ENCODE results near the gene CYP1A1.

The CYP1A1 gene

GRCh38 chr15:74723754-74724334 lies 1.5 kb downstream of the CYP1A1 start:
- Histone ChIP-seq H3K4me3 (ENCODE audit: low read depth, low read length) (no peak overlapping the region), H3K27me3 (ENCODE audit: control insufficient read depth, insufficient read depth, low read length) (peaks cover 49% of the 10 kb centered on the region), H3K9me3 (ENCODE audit: control insufficient read depth, insufficient read depth, low read depth, low read length) (peaks cover 5% of the 10 kb centered on the region; the same call in 1 of the 2 replicates), H3K4me1 (ENCODE audit: control insufficient read depth, insufficient read depth, low read length) (peaks cover 12% of the 10 kb centered on the region; the same call in 1 of the 2 replicates), H3K36me3 (ENCODE audit: control insufficient read depth, insufficient read depth, low read length) (no peaks in the 10 kb centered on the region), H3K9ac (ENCODE audit: low read length) (no peak overlapping the region), H3K27ac (ENCODE audit: low read depth, low read length) (no peak overlapping the region)

- Histone ChIP-seq H3K36me3 (ENCODE audit: control insufficient read depth, insufficient read depth, low read length) (no peaks in the 10 kb centered on the region), H3K9ac (ENCODE audit: low read length) (no peak overlapping the region), H3K27me3 (ENCODE audit: control insufficient read depth, insufficient read depth, low read length) (peaks cover 49% of the 10 kb centered on the region), H3K9me3 (ENCODE audit: control insufficient read depth, insufficient read depth, low read depth, low read length) (peaks cover 5% of the 10 kb centered on the region; the same call in 1 of the 2 replicates), H3K27ac (ENCODE audit: low read depth, low read length) (no peak overlapping the region), H3K4me3 (ENCODE audit: low read depth, low read length) (no peak overlapping the region), H3K4me1 (ENCODE audit: control insufficient read depth, insufficient read depth, low read length) (peaks cover 12% of the 10 kb centered on the region; the same call in 1 of the 2 replicates)
Observed at GRCh38 chr15:74723187-74723586, 2.1 kb downstream of the CYP1A1 start.

- H3K27ac ChIP-seq (ENCODE audit: low read depth, low read length): no peak overlapping the region
- peaks cover 46% of the 10 kb centered on the region for H3K27me3 ChIP-seq (ENCODE audit: control insufficient read depth, insufficient read depth, low read length)
- no peak overlapping the region for H3K9ac ChIP-seq (ENCODE audit: low read length)
- H3K9me3 ChIP-seq (ENCODE audit: control insufficient read depth, insufficient read depth, low read depth, low read length): no peaks in the 10 kb centered on the region
- no peaks in the 10 kb centered on the region for H3K36me3 ChIP-seq (ENCODE audit: control insufficient read depth, insufficient read depth, low read length)
- H3K4me3 ChIP-seq (ENCODE audit: low read depth, low read length): no peak overlapping the region
- H3K4me1 ChIP-seq (ENCODE audit: control insufficient read depth, insufficient read depth, low read length): peaks cover 12% of the 10 kb centered on the region; the same call in 1 of the 2 replicates
Observed at GRCh38 chr15:74722591-74722990, 2.7 kb downstream of the CYP1A1 start.

GRCh38 chr15:74716651-74717050 lies 8.7 kb downstream of the CYP1A1 start:
- no peaks in the 10 kb centered on the region for H3K9me3 ChIP-seq (ENCODE audit: control insufficient read depth, insufficient read depth, low read depth, low read length)
- no peak overlapping the region for H3K9ac ChIP-seq (ENCODE audit: low read length)
- peaks cover 8% of the 10 kb centered on the region for H3K27me3 ChIP-seq (ENCODE audit: control insufficient read depth, insufficient read depth, low read length)
- no peak overlapping the region for H3K4me3 ChIP-seq (ENCODE audit: low read depth, low read length)
- H3K4me1 ChIP-seq (ENCODE audit: control insufficient read depth, insufficient read depth, low read length): no peaks in the 10 kb centered on the region
- no peaks in the 10 kb centered on the region for H3K36me3 ChIP-seq (ENCODE audit: control insufficient read depth, insufficient read depth, low read length)
- H3K27ac ChIP-seq (ENCODE audit: low read depth, low read length): no peak overlapping the region

GRCh38 chr15:74712311-74712710 lies 13.0 kb downstream of the CYP1A1 start:
- H3K9ac ChIP-seq (ENCODE audit: low read length): no peak overlapping the region
- peaks cover 16% of the 10 kb centered on the region for H3K27me3 ChIP-seq (ENCODE audit: control insufficient read depth, insufficient read depth, low read length)
- no peaks in the 10 kb centered on the region for H3K9me3 ChIP-seq (ENCODE audit: control insufficient read depth, insufficient read depth, low read depth, low read length)
- no peak overlapping the region for H3K27ac ChIP-seq (ENCODE audit: low read depth, low read length)
- no peaks in the 10 kb centered on the region for H3K36me3 ChIP-seq (ENCODE audit: control insufficient read depth, insufficient read depth, low read length)
- H3K4me3 ChIP-seq (ENCODE audit: low read depth, low read length): no peak overlapping the region
- H3K4me1 ChIP-seq (ENCODE audit: control insufficient read depth, insufficient read depth, low read length): no peaks in the 10 kb centered on the region

- Histone ChIP-seq H3K27ac (ENCODE audit: low read depth, low read length) (no peak overlapping the region), H3K4me3 (ENCODE audit: low read depth, low read length) (no peak overlapping the region), H3K9me3 (ENCODE audit: control insufficient read depth, insufficient read depth, low read depth, low read length) (no peaks in the 10 kb centered on the region), H3K9ac (ENCODE audit: low read length) (no peak overlapping the region), H3K36me3 (ENCODE audit: control insufficient read depth, insufficient read depth, low read length) (no peaks in the 10 kb centered on the region), H3K4me1 (ENCODE audit: control insufficient read depth, insufficient read depth, low read length) (no peaks in the 10 kb centered on the region), H3K27me3 (ENCODE audit: control insufficient read depth, insufficient read depth, low read length) (peaks cover 20% of the 10 kb centered on the region)
Observed at GRCh38 chr15:74710319-74711094, 14.8 kb downstream of the CYP1A1 start.

- Histone ChIP-seq H3K27me3 (ENCODE audit: control insufficient read depth, insufficient read depth, low read length) (peaks cover 20% of the 10 kb centered on the region), H3K27ac (ENCODE audit: low read depth, low read length) (no peak overlapping the region), H3K9me3 (ENCODE audit: control insufficient read depth, insufficient read depth, low read depth, low read length) (no peaks in the 10 kb centered on the region), H3K4me1 (ENCODE audit: control insufficient read depth, insufficient read depth, low read length) (no peaks in the 10 kb centered on the region), H3K9ac (ENCODE audit: low read length) (no peak overlapping the region), H3K4me3 (ENCODE audit: low read depth, low read length) (no peak overlapping the region), H3K36me3 (ENCODE audit: control insufficient read depth, insufficient read depth, low read length) (no peaks in the 10 kb centered on the region)
Observed at GRCh38 chr15:74709892-74710291, 15.4 kb downstream of the CYP1A1 start.

GRCh38 chr15:74709011-74709410 lies 16.3 kb downstream of the CYP1A1 start:
- H3K27me3 ChIP-seq (ENCODE audit: control insufficient read depth, insufficient read depth, low read length): peaks cover 20% of the 10 kb centered on the region
- H3K9ac ChIP-seq (ENCODE audit: low read length): no peak overlapping the region
- no peaks in the 10 kb centered on the region for H3K4me1 ChIP-seq (ENCODE audit: control insufficient read depth, insufficient read depth, low read length)
- no peaks in the 10 kb centered on the region for H3K9me3 ChIP-seq (ENCODE audit: control insufficient read depth, insufficient read depth, low read depth, low read length)
- no peak overlapping the region for H3K27ac ChIP-seq (ENCODE audit: low read depth, low read length)
- H3K36me3 ChIP-seq (ENCODE audit: control insufficient read depth, insufficient read depth, low read length): no peaks in the 10 kb centered on the region
- H3K4me3 ChIP-seq (ENCODE audit: low read depth, low read length): no peak overlapping the region

- Histone ChIP-seq H3K27ac (ENCODE audit: low read depth, low read length) (no peak overlapping the region), H3K27me3 (ENCODE audit: control insufficient read depth, insufficient read depth, low read length) (peaks cover 6% of the 10 kb centered on the region; the same call in 1 of the 2 replicates), H3K4me3 (ENCODE audit: low read depth, low read length) (peak overlapping the region; percentile 89), H3K4me1 (ENCODE audit: control insufficient read depth, insufficient read depth, low read length) (0 out of 2 replicates have a peak, but pooled peaks cover 4% of the 10 kb centered on the region), H3K36me3 (ENCODE audit: control insufficient read depth, insufficient read depth, low read length) (no peaks in the 10 kb centered on the region), H3K9ac (ENCODE audit: low read length) (no peak overlapping the region), H3K9me3 (ENCODE audit: control insufficient read depth, insufficient read depth, low read depth, low read length) (no peaks in the 10 kb centered on the region)
Observed at GRCh38 chr15:74696808-74697207, 28.5 kb downstream of the CYP1A1 start.

- H3K27ac ChIP-seq (ENCODE audit: low read depth, low read length): no peak overlapping the region
- H3K4me3 ChIP-seq (ENCODE audit: low read depth, low read length): peak overlapping the region; percentile 89
- peak overlapping the region; percentile 88 for H3K9ac ChIP-seq (ENCODE audit: low read length)
- no peaks in the 10 kb centered on the region for H3K9me3 ChIP-seq (ENCODE audit: control insufficient read depth, insufficient read depth, low read depth, low read length)
- H3K36me3 ChIP-seq (ENCODE audit: control insufficient read depth, insufficient read depth, low read length): no peaks in the 10 kb centered on the region
- H3K4me1 ChIP-seq (ENCODE audit: control insufficient read depth, insufficient read depth, low read length): 0 out of 2 replicates have a peak, but pooled peaks cover 4% of the 10 kb centered on the region
- H3K27me3 ChIP-seq (ENCODE audit: control insufficient read depth, insufficient read depth, low read length): peaks cover 2% of the 10 kb centered on the region; the same call in 1 of the 2 replicates
Observed at GRCh38 chr15:74696398-74696729, 29.0 kb downstream of the CYP1A1 start.

All from HUES6 (cell line).